Tibial nerve (tissue), 4 donors: ENCODE measurements around the gene CD46.

Experiments
- CTCF ChIP-seq, 5 experiments: fragments of 200-600 bp in 3 of 5; fragments of 450-650 bp in 2 of 5; sonication (generic) in 3 of 5; IDR thresholded peaks; one replicate each; pipeline ENCODE4 v1.5.1; 2016 to 2019; ENCODE audit warnings: antibody characterized with exemption in 5 of 5, mild to moderate bottlenecking in 3 of 5, moderate library complexity in 2 of 5
- EP300 ChIP-seq, 2 donors: sonication (generic); formaldehyde crosslinking; IDR thresholded peaks; one replicate each; pipeline ENCODE4 v1.6.1; 2017; ENCODE audit warnings: antibody characterized with exemption in 2 of 2, mild to moderate bottlenecking in 1 of 2
- POLR2A ChIP-seq, 2 donors: fragments of 450-650 bp; IDR thresholded peaks; one replicate each; pipeline ENCODE4 v1.6.1; 2017; ENCODE audit warnings: antibody characterized with exemption in 2 of 2, mild to moderate bottlenecking in 2 of 2, moderate library complexity in 2 of 2

- TF ChIP-seq POLR2A (IDR thresholded peaks at IDR 0.05) (no peak), CTCF (IDR thresholded peaks at IDR 0.05) (no peak), EP300 (IDR thresholded peaks at IDR 0.05) (no peak)
These were observed 70.3 kb downstream of the CD46 start for GRCh38 chr1:207822124-207822601.
